HTR-8/SVneo (cell line): ENCODE results near the gene FOXA2.

Experiments used
- DNase-seq: peaks from one replicate; pipeline ENCODE4 v3.0.0; 2011; ENCODE audit warnings: low spot score, mixed read lengths; ENCODE audit not compliant: insufficient read length
- FAIRE-seq: peaks from 2 replicates; lab custom pipeline; 2011; peaks lifted over from hg19 to GRCh38; lab: Jason Lieb, UNC

Gene FOXA2

GRCh38 chr20:22544462-22544861 lies 39.9 kb downstream of the FOXA2 start:
- DNase-seq (no peak), FAIRE-seq (no peak)

GRCh38 chr20:22542427-22542826 lies 41.9 kb downstream of the FOXA2 start:
- no peak for DNase-seq
- FAIRE-seq = no peak

GRCh38 chr20:22540832-22541231 lies 43.5 kb downstream of the FOXA2 start:
- DNase-seq (no peak), FAIRE-seq (no peak)

- FAIRE-seq (no peak), DNase-seq (no peak)
Observed at GRCh38 chr20:22536956-22537756, 47.2 kb downstream of the FOXA2 start.

GRCh38 chr20:22536141-22536828 lies 48.1 kb downstream of the FOXA2 start:
- FAIRE-seq = no peak
- DNase-seq = no peak

GRCh38 chr20:22535483-22535882 lies 48.9 kb downstream of the FOXA2 start:
- FAIRE-seq (no peak), DNase-seq (no peak)

GRCh38 chr20:22533823-22534751 lies 50.3 kb downstream of the FOXA2 start:
- FAIRE-seq (no peak), DNase-seq (no peak)

GRCh38 chr20:22532598-22532997 lies 51.8 kb downstream of the FOXA2 start:
- FAIRE-seq (no peak), DNase-seq (no peak)

- DNase-seq (no peak), FAIRE-seq (no peak)
Observed at GRCh38 chr20:22531756-22532155, 52.6 kb downstream of the FOXA2 start.

GRCh38 chr20:22531056-22531615 lies 53.2 kb downstream of the FOXA2 start:
- no peak for DNase-seq
- no peak for FAIRE-seq
